ENCODE results near the gene MISP. TPM values are rescaled to one million over a fixed set of nuclear protein-coding genes. Genes with fewer than 3 reads are reported as not detected.

Gene MISP
- total and polyA plus RNA-seq, 7 donors = 0.36 to 456 (median 289) TPM; not detected in 3

GRCh38 chr19:805600-806550 is 55.0 kb downstream of the MISP start:
- no peak overlapping the region for H3K27ac ChIP-seq
- intact Hi-C loops (cut with DNase I) = no loop called here
- H3K36me3 ChIP-seq = peaks cover 54 to 76% (median 69%) of the 10 kb centered on the region in 4 donors

GRCh38 chr19:806815-807421 is 56.0 kb downstream of the MISP start:
- peaks cover 61 to 86% (median 78%) of the 10 kb centered on the region in 4 donors for H3K36me3 ChIP-seq
- DNase-seq = no peak
- H3K27me3 ChIP-seq = no peaks in the 10 kb centered on the region
- intact Hi-C loops (cut with DNase I) = no loop called here
- no peak overlapping the region for H3K4me3 ChIP-seq
- TF ChIP-seq POLR2A (IDR thresholded peaks at IDR 0.05) (no peak), EP300 (IDR thresholded peaks at IDR 0.05) (no peak), POLR2AphosphoS5 (IDR thresholded peaks at IDR 0.05) (no peak), CTCF (IDR thresholded peaks at IDR 0.05) (no peak)
- no peaks in the 10 kb centered on the region for H3K9me3 ChIP-seq
- no peak overlapping the region for H3K27ac ChIP-seq
- H3K4me1 ChIP-seq = peaks cover 0 to 23% (median 18%) of the 10 kb centered on the region in 4 donors
- WGBS, 2 donors = 90 to 92% methylated on average over 34 of the region's 34 CpGs

More at GRCh38 chr19:805600-806550, 55.0 kb downstream of the MISP start:
- peaks cover 0 to 33% (median 29%) of the 10 kb centered on the region in 4 donors for H3K4me1 ChIP-seq
- no peak for DNase-seq
- TF ChIP-seq CTCF (IDR thresholded peaks at IDR 0.05) (no peak), POLR2A (IDR thresholded peaks at IDR 0.05) (no peak), EP300 (IDR thresholded peaks at IDR 0.05) (no peak)
- no peaks in the 10 kb centered on the region for H3K27me3 ChIP-seq
- 93 to 94% methylated on average over 93 of the region's 93 CpGs for WGBS, 2 donors
- no peak overlapping the region for H3K4me3 ChIP-seq
- H3K9me3 ChIP-seq = no peaks in the 10 kb centered on the region

GRCh38 chr19:807627-808422 is 56.9 kb downstream of the MISP start:
- Histone ChIP-seq H3K27ac (no peak overlapping the region), H3K4me1 (peaks cover 0 to 13% (median 9%) of the 10 kb centered on the region in 4 donors), H3K9me3 (no peaks in the 10 kb centered on the region), H3K36me3 (peaks cover 61 to 91% (median 83%) of the 10 kb centered on the region in 4 donors), H3K4me3 (no peak overlapping the region), H3K27me3 (no peaks in the 10 kb centered on the region)
- 90 to 93% methylated on average over 44 of the region's 44 CpGs for WGBS, 2 donors
- DNase-seq = no peak
- intact Hi-C loops (cut with DNase I) = no loop called here
- TF ChIP-seq POLR2AphosphoS5 (IDR thresholded peaks at IDR 0.05) (no peak), POLR2A (IDR thresholded peaks at IDR 0.05) (no peak), EP300 (IDR thresholded peaks at IDR 0.05) (no peak), CTCF (IDR thresholded peaks at IDR 0.05) (no peak)

- no peaks in the 10 kb centered on the region for H3K27me3 ChIP-seq
- H3K4me1 ChIP-seq = peaks cover 0 to 8% (median 3%) of the 10 kb centered on the region in 4 donors
- H3K27ac ChIP-seq = no peak overlapping the region
- TF ChIP-seq POLR2AphosphoS5 (IDR thresholded peaks at IDR 0.05) = no peak
- no peak for TF ChIP-seq POLR2A (IDR thresholded peaks at IDR 0.05)
- TF ChIP-seq CTCF (IDR thresholded peaks at IDR 0.05) = no peak
- no peak for TF ChIP-seq EP300 (IDR thresholded peaks at IDR 0.05)
- DNase-seq = no peak
- no peak overlapping the region for H3K4me3 ChIP-seq
- no peaks in the 10 kb centered on the region for H3K9me3 ChIP-seq
- intact Hi-C loops (cut with DNase I) = no loop called here
- WGBS, 2 donors = 92 to 94% methylated on average over 26 of the region's 26 CpGs
- H3K36me3 ChIP-seq = peaks cover 61 to 95% (median 86%) of the 10 kb centered on the region in 4 donors
These were observed 57.5 kb downstream of the MISP start for GRCh38 chr19:808423-808775.
